HepG2 (cell line): ENCODE measurements around the gene NRSN2. TPM values are rescaled to one million over a fixed set of nuclear protein-coding genes. Genes with fewer than 3 reads are reported as not detected.

Source experiments
- GLI4 ChIP-seq: sonication (generic); formaldehyde crosslinking; IDR thresholded peaks from 2 replicates; pipeline ENCODE4 v1.5.1; 2020; ENCODE audit warnings: missing genetic modification reagents, mild to moderate bottlenecking, moderate library complexity, borderline replicate concordance
- KDM4B ChIP-seq: sonication (generic); formaldehyde crosslinking; IDR thresholded peaks from 2 replicates; pipeline ENCODE4 v1.4.0; 2020; ENCODE audit warnings: missing genetic modification reagents
- PTBP1 ChIP-seq: fragments of 200-400 bp; formaldehyde crosslinking; IDR thresholded peaks from 2 replicates; pipeline ENCODE4 v1.6.1; 2018; ENCODE audit warnings: low read length, low read depth; ENCODE audit not compliant: poor library complexity, severe bottlenecking
- RARG ChIP-seq: sonication (generic); formaldehyde crosslinking; IDR thresholded peaks from 2 replicates; pipeline ENCODE4 v1.4.0; 2020; ENCODE audit warnings: low read depth, mild to moderate bottlenecking, missing genetic modification reagents
- SIX4 ChIP-seq: sonication (generic); formaldehyde crosslinking; IDR thresholded peaks from 2 replicates; pipeline ENCODE4 v1.4.0; 2020; ENCODE audit warnings: missing genetic modification reagents
- TRIM24 ChIP-seq: sonication (generic); formaldehyde crosslinking; IDR thresholded peaks from 2 replicates; pipeline ENCODE4 v1.8.0; 2022; ENCODE audit warnings: mild to moderate bottlenecking, missing genetic modification reagents
- ZBTB1 ChIP-seq: sonication (generic); formaldehyde crosslinking; IDR thresholded peaks from 2 replicates; pipeline ENCODE4 v1.4.0; 2020; ENCODE audit warnings: missing genetic modification reagents, borderline replicate concordance
- ZNF180 ChIP-seq: sonication (generic); formaldehyde crosslinking; IDR thresholded peaks from 2 replicates; pipeline ENCODE4 v1.4.0; 2020; ENCODE audit warnings: low read depth, missing genetic modification reagents, borderline replicate concordance
- ZNF564 ChIP-seq: sonication (generic); formaldehyde crosslinking; IDR thresholded peaks from 2 replicates; pipeline ENCODE4 v1.8.1; 2023; ENCODE audit warnings: mild to moderate bottlenecking, missing genetic modification reagents
- ZNF703 ChIP-seq: sonication (generic); formaldehyde crosslinking; IDR thresholded peaks from 2 replicates; pipeline ENCODE4 v1.5.1; 2020; ENCODE audit warnings: missing genetic modification reagents, mild to moderate bottlenecking, moderate library complexity, borderline replicate concordance
- ZNF891 ChIP-seq: sonication (generic); formaldehyde crosslinking; IDR thresholded peaks from 2 replicates; pipeline ENCODE4 v1.5.0; 2020; ENCODE audit warnings: mild to moderate bottlenecking, missing genetic modification reagents
- polyA plus RNA-seq, 8 experiments: library from polyadenylated mRNA; depleted of rRNA in 3 of 8; stranded (reverse) in 7 of 8; unstranded in 1 of 8; fragments of >200 nt; fragmentation: Illumina TruSeq in 4 of 8; extraction: Trizol in 4 of 8; gene quantifications; 2 replicates each; pipeline versions ENCODE4 v1.2.1 to v1.2.3, GENCODE V29; 2011 to 2016; ENCODE audit warnings: low read depth in 4 of 8, missing spikeins in 1 of 8, mixed read lengths in 1 of 8; ENCODE audit not compliant: insufficient read depth in 1 of 8
- total RNA-seq, 5 experiments: library from RNA; depleted of rRNA; stranded (reverse); fragments of >200 nt; fragmentation: Illumina TruSeq; extraction: Trizol; gene quantifications; 2 replicates each; pipeline ENCODE4 v1.2.3, GENCODE V29; 2016; ENCODE audit warnings: low read depth in 1 of 5
- TF ChIP-seq, protein P1 (sequence below): IDR thresholded peaks from 2 replicates; pipeline ENCODE4 v1.6.1; 2016; ENCODE audit warnings: missing biosample characterization, missing genetic modification reagents, low read depth
- TF ChIP-seq, protein P2 (sequence below): sonication (generic); formaldehyde crosslinking; IDR thresholded peaks from 2 replicates; pipeline ENCODE4 v1.4.0; 2020; ENCODE audit warnings: missing genetic modification reagents
- TF ChIP-seq, protein P3 (sequence below): sonication (generic); formaldehyde crosslinking; IDR thresholded peaks from 2 replicates; pipeline ENCODE4 v1.4.0; 2020; ENCODE audit warnings: missing genetic modification reagents
- TF ChIP-seq, protein P4 (sequence below): sonication (generic); formaldehyde crosslinking; IDR thresholded peaks from 2 replicates; pipeline ENCODE4 v1.9.0; 2021; ENCODE audit warnings: missing genetic modification reagents, borderline replicate concordance
- TF ChIP-seq, protein P5 (sequence below): sonication (generic); formaldehyde crosslinking; IDR thresholded peaks from 2 replicates; pipeline ENCODE4 v1.4.0; 2020; ENCODE audit warnings: mild to moderate bottlenecking, missing genetic modification reagents

Gene NRSN2
- total and polyA plus RNA-seq, 2 of the 13 experiments (the other 11 are each of a cell fraction or from before 2014, with no cell fraction given): 32.3 to 49.4 TPM

DNA sequence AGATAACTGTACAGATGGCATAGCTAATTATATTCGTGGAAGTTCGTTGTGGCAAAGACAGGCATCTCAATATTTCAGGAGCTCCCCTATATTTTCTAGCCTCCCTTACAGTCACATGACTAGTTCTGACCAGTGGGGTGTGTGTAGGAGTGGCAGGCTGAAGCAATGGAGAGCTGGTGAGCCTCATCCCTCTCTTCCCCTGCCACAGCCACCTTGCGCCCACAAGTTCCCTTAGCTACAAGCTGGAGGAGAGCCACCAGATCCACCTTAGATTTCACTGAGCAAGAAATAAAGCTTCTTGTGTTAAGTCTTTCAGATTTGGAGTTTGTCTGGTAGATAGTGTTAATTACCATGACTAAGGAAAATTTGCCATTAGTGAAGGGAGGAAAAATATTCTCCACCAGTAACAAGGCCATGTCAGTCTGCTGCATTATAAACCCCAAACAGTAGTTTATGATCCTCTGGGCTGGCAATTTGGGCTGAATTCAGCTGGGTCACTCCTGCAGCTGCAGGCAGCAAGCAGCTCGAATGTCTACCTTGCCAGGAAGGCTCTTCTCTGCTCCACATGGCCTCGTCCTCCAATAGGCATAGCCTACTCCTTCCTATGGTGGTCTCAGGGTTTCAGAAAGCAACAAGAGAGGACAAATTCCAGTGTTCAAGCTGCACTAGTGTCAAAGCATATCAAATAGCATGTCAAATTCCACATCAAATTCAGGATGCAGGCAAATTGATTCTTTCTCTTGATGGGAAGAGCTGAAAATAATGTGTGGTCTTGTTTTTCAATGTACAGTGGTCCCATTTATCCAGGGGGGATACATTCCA lies 53.8 kb downstream of the NRSN2 start (continued):
- TF ChIP-seq ZNF564 (CRISPR knock-in tag): no peak
- no peak for TF ChIP-seq TRIM24 (CRISPR knock-in tag)
- peak; percentile 39 for TF ChIP-seq SIX4
- TF ChIP-seq, protein P1, sequence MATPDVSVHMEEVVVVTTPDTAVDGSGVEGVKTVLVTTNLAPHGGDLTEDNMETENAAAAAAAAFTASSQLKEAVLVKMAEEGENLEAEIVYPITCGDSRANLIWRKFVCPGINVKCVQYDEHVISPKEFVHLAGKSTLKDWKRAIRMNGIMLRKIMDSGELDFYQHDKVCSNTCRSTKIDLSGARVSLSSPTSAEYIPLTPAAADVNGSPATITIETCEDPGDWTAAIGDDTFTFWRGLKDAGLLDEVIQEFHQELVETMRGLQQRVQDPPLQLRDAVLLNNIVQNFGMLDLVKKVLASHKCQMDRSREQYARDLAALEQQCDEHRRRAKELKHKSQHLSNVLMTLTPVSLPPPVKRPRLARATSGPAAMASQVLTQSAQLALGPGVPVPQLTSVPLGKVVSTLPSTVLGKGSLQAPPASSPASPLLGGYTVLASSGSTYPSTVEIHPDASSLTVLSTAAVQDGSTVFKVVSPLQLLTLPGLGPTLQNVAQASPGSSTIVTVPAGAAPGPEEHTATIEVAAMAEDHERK (CRISPR knock-in tag): no peak
- TF ChIP-seq, protein P2, sequence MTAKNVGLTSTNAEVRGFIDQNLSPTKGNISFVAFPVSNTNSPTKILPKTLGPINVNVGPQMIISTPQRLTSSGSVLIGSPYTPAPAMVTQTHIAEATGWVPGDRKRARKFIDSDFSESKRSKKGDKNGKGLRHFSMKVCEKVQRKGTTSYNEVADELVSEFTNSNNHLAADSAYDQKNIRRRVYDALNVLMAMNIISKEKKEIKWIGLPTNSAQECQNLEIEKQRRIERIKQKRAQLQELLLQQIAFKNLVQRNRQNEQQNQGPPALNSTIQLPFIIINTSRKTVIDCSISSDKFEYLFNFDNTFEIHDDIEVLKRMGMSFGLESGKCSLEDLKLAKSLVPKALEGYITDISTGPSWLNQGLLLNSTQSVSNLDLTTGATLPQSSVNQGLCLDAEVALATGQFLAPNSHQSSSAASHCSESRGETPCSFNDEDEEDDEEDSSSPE (CRISPR knock-in tag): no peak
- TF ChIP-seq, protein P3, sequence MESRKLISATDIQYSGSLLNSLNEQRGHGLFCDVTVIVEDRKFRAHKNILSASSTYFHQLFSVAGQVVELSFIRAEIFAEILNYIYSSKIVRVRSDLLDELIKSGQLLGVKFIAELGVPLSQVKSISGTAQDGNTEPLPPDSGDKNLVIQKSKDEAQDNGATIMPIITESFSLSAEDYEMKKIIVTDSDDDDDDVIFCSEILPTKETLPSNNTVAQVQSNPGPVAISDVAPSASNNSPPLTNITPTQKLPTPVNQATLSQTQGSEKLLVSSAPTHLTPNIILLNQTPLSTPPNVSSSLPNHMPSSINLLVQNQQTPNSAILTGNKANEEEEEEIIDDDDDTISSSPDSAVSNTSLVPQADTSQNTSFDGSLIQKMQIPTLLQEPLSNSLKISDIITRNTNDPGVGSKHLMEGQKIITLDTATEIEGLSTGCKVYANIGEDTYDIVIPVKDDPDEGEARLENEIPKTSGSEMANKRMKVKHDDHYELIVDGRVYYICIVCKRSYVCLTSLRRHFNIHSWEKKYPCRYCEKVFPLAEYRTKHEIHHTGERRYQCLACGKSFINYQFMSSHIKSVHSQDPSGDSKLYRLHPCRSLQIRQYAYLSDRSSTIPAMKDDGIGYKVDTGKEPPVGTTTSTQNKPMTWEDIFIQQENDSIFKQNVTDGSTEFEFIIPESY (CRISPR knock-in tag): 0 out of 2 replicates have a peak, but pooled peaks have one; percentile 1
- TF ChIP-seq ZNF891 (CRISPR knock-in tag): peak; percentile 90; the same call in 1 of the 2 replicates
- TF ChIP-seq ZBTB1: no peak
- TF ChIP-seq, protein P4, sequence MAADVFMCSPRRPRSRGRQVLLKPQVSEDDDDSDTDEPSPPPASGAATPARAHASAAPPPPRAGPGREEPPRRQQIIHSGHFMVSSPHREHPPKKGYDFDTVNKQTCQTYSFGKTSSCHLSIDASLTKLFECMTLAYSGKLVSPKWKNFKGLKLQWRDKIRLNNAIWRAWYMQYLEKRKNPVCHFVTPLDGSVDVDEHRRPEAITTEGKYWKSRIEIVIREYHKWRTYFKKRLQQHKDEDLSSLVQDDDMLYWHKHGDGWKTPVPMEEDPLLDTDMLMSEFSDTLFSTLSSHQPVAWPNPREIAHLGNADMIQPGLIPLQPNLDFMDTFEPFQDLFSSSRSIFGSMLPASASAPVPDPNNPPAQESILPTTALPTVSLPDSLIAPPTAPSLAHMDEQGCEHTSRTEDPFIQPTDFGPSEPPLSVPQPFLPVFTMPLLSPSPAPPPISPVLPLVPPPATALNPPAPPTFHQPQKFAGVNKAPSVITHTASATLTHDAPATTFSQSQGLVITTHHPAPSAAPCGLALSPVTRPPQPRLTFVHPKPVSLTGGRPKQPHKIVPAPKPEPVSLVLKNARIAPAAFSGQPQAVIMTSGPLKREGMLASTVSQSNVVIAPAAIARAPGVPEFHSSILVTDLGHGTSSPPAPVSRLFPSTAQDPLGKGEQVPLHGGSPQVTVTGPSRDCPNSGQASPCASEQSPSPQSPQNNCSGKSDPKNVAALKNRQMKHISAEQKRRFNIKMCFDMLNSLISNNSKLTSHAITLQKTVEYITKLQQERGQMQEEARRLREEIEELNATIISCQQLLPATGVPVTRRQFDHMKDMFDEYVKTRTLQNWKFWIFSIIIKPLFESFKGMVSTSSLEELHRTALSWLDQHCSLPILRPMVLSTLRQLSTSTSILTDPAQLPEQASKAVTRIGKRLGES (CRISPR knock-in tag): no peak
- TF ChIP-seq, protein P5, sequence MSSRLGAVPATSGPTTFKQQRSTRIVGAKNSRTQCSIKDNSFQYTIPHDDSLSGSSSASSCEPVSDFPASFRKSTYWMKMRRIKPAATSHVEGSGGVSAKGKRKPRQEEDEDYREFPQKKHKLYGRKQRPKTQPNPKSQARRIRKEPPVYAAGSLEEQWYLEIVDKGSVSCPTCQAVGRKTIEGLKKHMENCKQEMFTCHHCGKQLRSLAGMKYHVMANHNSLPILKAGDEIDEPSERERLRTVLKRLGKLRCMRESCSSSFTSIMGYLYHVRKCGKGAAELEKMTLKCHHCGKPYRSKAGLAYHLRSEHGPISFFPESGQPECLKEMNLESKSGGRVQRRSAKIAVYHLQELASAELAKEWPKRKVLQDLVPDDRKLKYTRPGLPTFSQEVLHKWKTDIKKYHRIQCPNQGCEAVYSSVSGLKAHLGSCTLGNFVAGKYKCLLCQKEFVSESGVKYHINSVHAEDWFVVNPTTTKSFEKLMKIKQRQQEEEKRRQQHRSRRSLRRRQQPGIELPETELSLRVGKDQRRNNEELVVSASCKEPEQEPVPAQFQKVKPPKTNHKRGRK (CRISPR knock-in tag): no peak
- TF ChIP-seq RARG (CRISPR knock-in tag): 0 out of 2 replicates have a peak, but pooled peaks have one; percentile 16
- no peak for TF ChIP-seq ZNF180 (CRISPR knock-in tag)
- 0 out of 2 replicates have a peak, but pooled peaks have one; percentile 60 for TF ChIP-seq KDM4B (CRISPR knock-in tag)
- no peak for TF ChIP-seq PTBP1
- TF ChIP-seq ZNF703 (CRISPR knock-in tag): no peak
- TF ChIP-seq GLI4 (CRISPR knock-in tag): no peak
